SW480 (cell line): Measurements from ENCODE around the gene SYT2.
A peak's percentile ranks its signal among the peaks of the same experiment; 100 is the strongest.

Source experiments
- DNase-seq: peaks from one replicate; pipeline ENCODE4 v3.0.0-alpha.2; 2016; ENCODE audit warnings: low spot score

The SYT2 gene

GRCh38 chr1:202704601-202705000, 5.7 kb downstream of the SYT2 start:
- DNase-seq, result no peak

GRCh38 chr1:202703191-202703590, 7.1 kb downstream of the SYT2 start:
- DNase-seq, result no peak

GRCh38 chr1:202702088-202702487, 8.2 kb downstream of the SYT2 start:
- DNase-seq, result no peak

- DNase-seq, result no peak
Observed at GRCh38 chr1:202701200-202701599, 9.1 kb downstream of the SYT2 start.

- DNase-seq, result no peak
Observed at GRCh38 chr1:202700061-202700460, 10.2 kb downstream of the SYT2 start.

GRCh38 chr1:202698276-202698675, 12.0 kb downstream of the SYT2 start:
- DNase-seq, result peak; percentile 56

- peak; percentile 37 for DNase-seq
Observed at GRCh38 chr1:202697038-202697437, 13.2 kb downstream of the SYT2 start.

GRCh38 chr1:202694314-202694713, 15.9 kb downstream of the SYT2 start:
- no peak for DNase-seq

- DNase-seq, result peak; percentile 41
Observed at GRCh38 chr1:202692959-202693555, 17.2 kb downstream of the SYT2 start.

- DNase-seq, result no peak
Observed at GRCh38 chr1:202691816-202692215, 18.4 kb downstream of the SYT2 start.

- no peak for DNase-seq
Observed at GRCh38 chr1:202689493-202690342, 20.5 kb downstream of the SYT2 start.

- DNase-seq, result no peak
Observed at GRCh38 chr1:202689082-202689481, 21.2 kb downstream of the SYT2 start.

GRCh38 chr1:202688401-202688800, 21.9 kb downstream of the SYT2 start:
- DNase-seq, result no peak

- DNase-seq, result no peak
Observed at GRCh38 chr1:202687798-202688197, 22.5 kb downstream of the SYT2 start.

- no peak for DNase-seq
Observed at GRCh38 chr1:202687370-202687769, 22.9 kb downstream of the SYT2 start.

GRCh38 chr1:202685641-202686040, 24.6 kb downstream of the SYT2 start:
- DNase-seq, result no peak

GRCh38 chr1:202684716-202685115, 25.5 kb downstream of the SYT2 start:
- DNase-seq, result no peak

- DNase-seq, result no peak
Observed at GRCh38 chr1:202683029-202683428, 27.2 kb downstream of the SYT2 start.

- no peak for DNase-seq
Observed at GRCh38 chr1:202682477-202682876, 27.8 kb downstream of the SYT2 start.

- DNase-seq, result no peak
Observed at GRCh38 chr1:202681736-202682420, 28.4 kb downstream of the SYT2 start.

- no peak for DNase-seq
Observed at GRCh38 chr1:202680586-202681352, 29.5 kb downstream of the SYT2 start.
